ENCODE results near the gene HRH4. TPM values are rescaled to one million over a fixed set of nuclear protein-coding genes. Genes with fewer than 3 reads are reported as not detected.

Gene HRH4
- total RNA-seq, 1 donor from 2014 or later: 0.30 TPM

DNA sequence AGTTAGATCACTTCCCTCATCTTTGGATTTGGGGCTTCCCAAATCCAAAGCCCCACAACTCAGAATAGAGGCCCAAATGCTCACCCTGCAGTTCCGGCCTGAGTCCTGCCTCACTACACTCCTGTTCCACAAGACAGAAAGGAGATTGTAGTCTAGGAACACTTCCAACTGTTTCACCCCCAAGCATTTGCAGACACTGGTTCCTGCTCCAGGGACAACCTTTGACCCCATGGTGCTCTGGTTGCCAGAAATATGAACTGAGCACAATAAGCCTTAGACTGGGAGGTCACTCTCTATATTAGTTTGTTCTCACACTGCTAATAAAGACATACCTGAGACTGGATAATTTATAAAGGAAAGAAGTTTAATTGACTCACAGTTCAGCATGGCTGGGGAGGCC, 49.0 kb downstream of the HRH4 start:
- DNase-seq: no peak

DNA sequence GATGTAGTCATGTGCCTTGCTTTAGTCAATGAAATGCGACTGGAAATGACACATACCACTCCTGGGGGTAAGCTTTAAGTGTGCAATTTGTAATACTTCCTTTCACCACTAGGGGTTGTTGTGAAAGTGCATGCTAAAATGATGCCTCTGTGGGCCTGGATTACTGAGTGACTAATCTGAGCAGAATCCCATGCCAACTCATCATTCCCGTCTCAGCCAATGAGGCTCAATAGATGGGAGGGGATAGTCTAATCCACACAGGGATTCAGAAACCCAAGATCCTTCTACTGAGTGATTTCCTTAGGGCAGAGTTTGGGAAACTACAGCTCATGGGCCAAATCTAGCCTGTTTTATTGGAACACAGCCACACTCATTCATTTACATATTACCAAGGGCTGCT, 54.0 kb downstream of the HRH4 start:
- no peak for DNase-seq

DNA sequence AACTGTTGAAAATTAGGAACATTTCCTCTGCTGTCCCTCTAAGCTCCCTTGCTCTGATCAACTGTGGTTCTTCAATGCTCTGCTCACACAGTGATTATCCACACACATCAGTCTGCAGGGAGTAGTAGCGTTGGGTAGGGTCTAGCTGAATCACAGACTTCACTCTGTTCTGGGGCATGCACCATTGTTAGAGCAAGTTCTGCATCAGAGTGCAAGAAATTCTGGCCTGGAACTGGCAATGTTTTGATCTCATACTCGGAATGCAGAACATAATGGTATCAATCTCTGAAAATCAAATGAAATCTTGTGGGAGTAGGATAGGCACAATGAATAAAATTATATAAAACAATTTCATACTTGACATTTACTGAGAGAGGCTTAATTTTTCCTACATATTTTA, 55.3 kb downstream of the HRH4 start:
- no peak for DNase-seq

DNA sequence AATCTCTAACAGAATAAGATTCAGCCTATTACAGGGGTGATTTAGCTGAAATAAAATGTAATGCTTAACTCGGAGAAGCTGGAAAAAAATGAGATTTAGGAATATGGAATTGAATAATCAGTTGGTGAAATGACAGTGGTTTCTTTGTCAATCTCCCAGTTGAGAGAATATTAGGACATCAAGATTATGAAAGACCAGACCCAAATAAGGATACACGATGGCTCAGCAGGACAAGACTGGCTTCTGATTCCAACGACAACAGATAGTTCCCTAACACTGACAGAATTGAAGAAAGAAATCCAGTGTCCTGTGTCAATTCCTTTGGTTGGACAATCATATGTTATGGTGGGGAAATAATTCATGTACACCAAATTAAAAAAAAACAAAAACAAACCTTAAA, 55.8 kb downstream of the HRH4 start:
- DNase-seq: no peak

DNA sequence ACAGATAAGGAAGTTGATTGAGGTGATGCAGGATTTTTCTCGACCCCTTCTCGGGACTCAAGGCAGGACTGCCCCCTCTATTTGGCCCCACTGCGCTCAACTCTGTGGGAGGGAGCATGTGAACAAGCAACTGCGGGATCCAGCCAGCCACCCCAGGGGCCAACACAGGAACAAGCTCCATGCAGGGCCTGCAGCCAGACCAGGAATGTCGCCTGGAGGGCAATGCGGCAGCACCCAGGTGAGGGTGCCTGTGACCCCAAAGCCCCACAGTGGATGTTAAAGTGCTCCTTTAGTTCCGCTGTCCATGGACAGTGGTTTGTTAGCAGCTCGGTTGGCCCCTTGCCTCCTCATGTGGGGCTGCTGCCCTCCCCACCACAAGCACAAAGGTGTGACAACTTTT, 57.1 kb downstream of the HRH4 start:
- no peak for DNase-seq

DNA sequence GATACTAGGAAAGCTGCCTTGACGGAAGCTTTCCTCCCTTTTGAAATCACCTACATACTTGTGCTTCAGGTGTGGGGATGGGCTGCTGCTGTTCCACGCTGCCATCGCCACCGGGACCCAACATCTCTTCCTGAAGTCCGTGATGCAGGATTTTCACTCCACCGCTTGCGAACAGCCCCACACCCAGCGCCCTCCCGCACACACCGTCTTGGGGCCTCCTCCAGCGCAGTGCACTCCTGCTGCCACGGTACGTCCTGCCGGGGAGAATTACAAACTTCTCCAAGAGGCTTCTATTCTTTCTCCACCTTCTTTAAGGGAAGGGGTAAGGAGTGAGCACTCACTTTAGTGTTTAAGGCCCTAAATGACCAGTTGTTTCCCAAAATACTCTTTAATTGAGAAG, 58.2 kb downstream of the HRH4 start:
- no peak for DNase-seq

Small RNAs within 50 kb of the gene (small RNA-seq; reads per million reads assigned to genes)
- not detected for gene RF00019 (ENCODE audit: low replicate concordance)

Other genes with a start within 250 kb of the HRH4 start
- 34.8 TPM for gene OSBPL1A, start 62.8 kb upstream of the HRH4 start, total RNA-seq
- 25.4 TPM for gene IMPACT, start 34.0 kb upstream of the HRH4 start, total RNA-seq

Measured in skin of body (tissue), 3 donors.